22Rv1 (cell line): ENCODE results near the gene SENP8.

Experiments
- ZFX ChIP-seq: fragments of 450-650 bp; IDR thresholded peaks from 2 replicates; pipeline ENCODE4 v1.6.1; 2017; ENCODE audit warnings: antibody characterized with exemption, borderline replicate concordance
- TF ChIP-seq, protein P1 (sequence below): fragments of 450-650 bp; IDR thresholded peaks from 2 replicates; pipeline ENCODE4 v1.5.1; 2017; ENCODE audit warnings: mild to moderate bottlenecking

DNA sequence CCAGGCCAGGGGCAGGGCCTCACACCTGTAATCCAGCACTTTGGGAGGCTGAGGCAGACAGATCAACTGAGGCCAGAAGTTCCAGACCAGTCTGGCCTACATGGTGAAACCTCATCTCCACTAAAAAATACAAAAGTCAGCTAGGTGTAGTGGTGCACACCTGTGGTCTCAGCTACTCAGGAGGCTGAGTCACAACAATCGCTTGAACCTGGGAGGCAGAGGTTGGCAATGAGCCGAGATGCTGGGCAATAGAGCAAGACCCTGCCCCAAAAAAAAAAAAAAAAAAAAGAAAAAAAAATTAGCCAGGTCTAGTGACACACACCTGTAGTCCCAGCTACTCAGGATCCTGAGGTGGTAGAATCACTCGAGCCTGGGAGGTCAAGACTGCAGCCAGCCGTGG lies 19.0 kb upstream of the SENP8 start:
- TF ChIP-seq, protein P1, sequence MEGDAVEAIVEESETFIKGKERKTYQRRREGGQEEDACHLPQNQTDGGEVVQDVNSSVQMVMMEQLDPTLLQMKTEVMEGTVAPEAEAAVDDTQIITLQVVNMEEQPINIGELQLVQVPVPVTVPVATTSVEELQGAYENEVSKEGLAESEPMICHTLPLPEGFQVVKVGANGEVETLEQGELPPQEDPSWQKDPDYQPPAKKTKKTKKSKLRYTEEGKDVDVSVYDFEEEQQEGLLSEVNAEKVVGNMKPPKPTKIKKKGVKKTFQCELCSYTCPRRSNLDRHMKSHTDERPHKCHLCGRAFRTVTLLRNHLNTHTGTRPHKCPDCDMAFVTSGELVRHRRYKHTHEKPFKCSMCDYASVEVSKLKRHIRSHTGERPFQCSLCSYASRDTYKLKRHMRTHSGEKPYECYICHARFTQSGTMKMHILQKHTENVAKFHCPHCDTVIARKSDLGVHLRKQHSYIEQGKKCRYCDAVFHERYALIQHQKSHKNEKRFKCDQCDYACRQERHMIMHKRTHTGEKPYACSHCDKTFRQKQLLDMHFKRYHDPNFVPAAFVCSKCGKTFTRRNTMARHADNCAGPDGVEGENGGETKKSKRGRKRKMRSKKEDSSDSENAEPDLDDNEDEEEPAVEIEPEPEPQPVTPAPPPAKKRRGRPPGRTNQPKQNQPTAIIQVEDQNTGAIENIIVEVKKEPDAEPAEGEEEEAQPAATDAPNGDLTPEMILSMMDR = no peak
- no peak for TF ChIP-seq ZFX
